Body of pancreas (tissue), 4 donors: ENCODE measurements around the gene DYSF. TPM values are rescaled to one million over a fixed set of nuclear protein-coding genes. Genes with fewer than 3 reads are reported as not detected.

ENCODE experiments used
- ATAC-seq: fragments of 150-250 bp; one replicate; pipeline ENCODE4 v1.9.1; 2016
- DNase-seq, 4 donors: peaks; one replicate each; pipeline ENCODE4 v3.0.0-alpha.2; 2019
- H3K27ac ChIP-seq, 4 donors: fragments of 200-600 bp; sonication (generic); 1 replicate in 3 of 4; 2 replicates in 1 of 4; pipeline versions ENCODE4 v1.5.1 to v1.6.1; 2016 to 2019; ENCODE audit warnings: mild to moderate bottlenecking in 1 of 4, mixed read lengths in 1 of 4, moderate library complexity in 1 of 4
- H3K27me3 ChIP-seq, 2 donors: fragments of 200-600 bp; sonication (generic); one replicate each; pipeline ENCODE4 v1.6.0; 2016; ENCODE audit warnings: mild to moderate bottlenecking in 1 of 2
- H3K36me3 ChIP-seq, 2 donors: fragments of 200-600 bp; sonication (generic); replicated peaks in 1 of 2; 2 replicates each; pipeline ENCODE4 v1.5.1; 2016; ENCODE audit warnings: low read depth in 2 of 2; ENCODE audit not compliant: insufficient read depth in 1 of 2
- H3K4me1 ChIP-seq: fragments of 200-600 bp; sonication (generic); one replicate; pipeline ENCODE4 v1.6.0; 2016
- H3K4me3 ChIP-seq, 2 donors: fragments of 200-600 bp; sonication (generic); 1 replicate in 1 of 2; 2 replicates in 1 of 2; pipeline ENCODE4 v1.5.1; 2016 to 2019
- H3K9me3 ChIP-seq, 3 donors: fragments of 200-600 bp; sonication (generic); 1 replicate in 2 of 3; 2 replicates in 1 of 3; pipeline ENCODE4 v1.5.1; 2016
- POLR2A ChIP-seq, 3 donors: fragments of 450-650 bp; IDR thresholded peaks; one replicate each; pipeline ENCODE4 v1.6.1; 2016; ENCODE audit warnings: antibody characterized with exemption in 3 of 3, mild to moderate bottlenecking in 2 of 3
- WGBS, 2 donors: methylation state at CpG; one replicate each; pipeline ENCODE4 v1.1.5; 2017; 5-methylcytosine and 5-hydroxymethylcytosine counted together
- intact Hi-C: fragments of 100-400 bp; cut with DNase I; formaldehyde crosslinking; loops from one replicate; pipeline ENCODE4 v1.15.1; 2023
- total RNA-seq, 2 donors: library from RNA; depleted of rRNA; stranded (reverse); fragments of >200 nt; gene quantifications; one replicate each; pipeline ENCODE4 v1.1.0, GENCODE V29; 2016
- TF ChIP-seq, protein P1 (sequence below), 7 experiments: fragments of 450-650 bp in 4 of 7; fragments of 200-600 bp in 3 of 7; sonication (generic) in 3 of 7; IDR thresholded peaks; one replicate each; pipeline ENCODE4 v1.5.1; 2016 to 2019; ENCODE audit warnings: antibody characterized with exemption in 7 of 7

DYSF gene
- total RNA-seq, 2 donors from 2014 or later, result 3.1 to 10.9 TPM

GRCh38 chr2:71536226-71536671 is 82.9 kb downstream of the DYSF start:
- TF ChIP-seq, protein P1, sequence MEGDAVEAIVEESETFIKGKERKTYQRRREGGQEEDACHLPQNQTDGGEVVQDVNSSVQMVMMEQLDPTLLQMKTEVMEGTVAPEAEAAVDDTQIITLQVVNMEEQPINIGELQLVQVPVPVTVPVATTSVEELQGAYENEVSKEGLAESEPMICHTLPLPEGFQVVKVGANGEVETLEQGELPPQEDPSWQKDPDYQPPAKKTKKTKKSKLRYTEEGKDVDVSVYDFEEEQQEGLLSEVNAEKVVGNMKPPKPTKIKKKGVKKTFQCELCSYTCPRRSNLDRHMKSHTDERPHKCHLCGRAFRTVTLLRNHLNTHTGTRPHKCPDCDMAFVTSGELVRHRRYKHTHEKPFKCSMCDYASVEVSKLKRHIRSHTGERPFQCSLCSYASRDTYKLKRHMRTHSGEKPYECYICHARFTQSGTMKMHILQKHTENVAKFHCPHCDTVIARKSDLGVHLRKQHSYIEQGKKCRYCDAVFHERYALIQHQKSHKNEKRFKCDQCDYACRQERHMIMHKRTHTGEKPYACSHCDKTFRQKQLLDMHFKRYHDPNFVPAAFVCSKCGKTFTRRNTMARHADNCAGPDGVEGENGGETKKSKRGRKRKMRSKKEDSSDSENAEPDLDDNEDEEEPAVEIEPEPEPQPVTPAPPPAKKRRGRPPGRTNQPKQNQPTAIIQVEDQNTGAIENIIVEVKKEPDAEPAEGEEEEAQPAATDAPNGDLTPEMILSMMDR (IDR thresholded peaks at IDR 0.05), result no peak
- no peak for TF ChIP-seq POLR2A (IDR thresholded peaks at IDR 0.05)
- no peak overlapping the region for H3K4me3 ChIP-seq
- ATAC-seq (no peak), DNase-seq (no peak)
- no peak overlapping the region for H3K27ac ChIP-seq
- WGBS, 2 donors, result 86 to 88% methylated on average over 18 of the region's 18 CpGs
- intact Hi-C loops, result no loop called here
- H3K9me3 ChIP-seq, result no peaks in the 10 kb centered on the region
- H3K36me3 ChIP-seq, result no peaks in the 10 kb centered on the region
- H3K4me1 ChIP-seq, result no peaks in the 10 kb centered on the region
- H3K27me3 ChIP-seq, result no peaks in the 10 kb centered on the region

DNA sequence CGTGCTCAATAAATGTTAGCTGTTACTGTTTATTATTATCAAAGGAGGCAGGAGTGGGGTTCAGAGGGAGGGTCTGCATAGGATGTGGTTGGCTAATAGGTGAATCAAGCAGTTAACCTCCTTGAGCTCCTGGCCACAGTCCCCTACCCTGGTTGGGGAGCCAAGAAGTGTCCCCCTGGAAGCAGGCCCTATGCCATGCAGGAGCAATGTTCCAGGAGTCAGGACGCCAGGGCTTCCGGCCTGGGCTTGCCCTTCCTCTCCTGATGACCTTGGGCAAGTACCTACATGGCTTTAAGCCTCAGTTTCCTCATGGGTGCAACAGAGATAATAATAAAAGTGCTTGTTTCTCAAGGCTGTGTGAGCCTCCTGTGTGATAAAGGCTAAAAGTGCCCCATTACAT is 84.9 kb downstream of the DYSF start:
- 78 to 86% methylated on average over 2 to 3 of the region's 3 CpGs for WGBS, 2 donors
- ATAC-seq (no peak), DNase-seq (no peak)

DNA sequence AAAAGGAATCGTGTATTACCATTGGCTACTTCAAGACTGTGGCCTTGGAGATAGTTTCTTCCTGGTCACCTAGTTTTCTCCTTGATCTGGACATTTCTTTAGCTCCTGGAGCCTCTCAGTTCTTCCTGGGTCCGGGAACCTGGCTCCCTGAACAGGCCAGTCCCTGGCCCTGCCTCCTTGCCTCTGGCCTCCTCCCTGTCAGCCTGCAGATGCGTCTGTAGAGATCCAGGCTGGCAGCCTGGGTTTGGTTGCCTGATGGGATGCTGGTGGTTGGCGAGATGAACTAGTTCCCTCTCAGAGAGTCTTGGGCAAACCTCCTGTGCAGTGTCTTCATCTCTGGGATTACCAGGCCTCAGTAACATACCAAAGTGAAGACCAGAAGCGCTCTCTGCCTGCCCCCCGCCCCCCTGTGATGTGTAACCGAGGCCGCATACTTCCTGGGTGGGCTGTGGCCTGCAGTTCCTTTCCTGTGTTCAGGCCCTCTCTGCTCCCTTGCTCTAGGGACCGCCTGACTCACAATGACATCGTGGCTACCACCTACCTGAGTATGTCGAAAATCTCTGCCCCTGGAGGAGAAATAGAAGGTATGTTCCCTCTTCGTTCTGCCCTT is 85.4 kb downstream of the DYSF start:
- DNase-seq, result no peak
- intact Hi-C loops, result no loop called here
- H3K36me3 ChIP-seq, result no peaks in the 10 kb centered on the region
- no peak overlapping the region for H3K27ac ChIP-seq
- no peak for ATAC-seq
- no peaks in the 10 kb centered on the region for H3K27me3 ChIP-seq
- no peaks in the 10 kb centered on the region for H3K4me1 ChIP-seq
- WGBS, 2 donors, result 74 to 80% methylated on average over 7 to 12 of the region's 12 CpGs
- TF ChIP-seq, protein P1 (IDR thresholded peaks at IDR 0.05), result no peak
- no peak for TF ChIP-seq POLR2A (IDR thresholded peaks at IDR 0.05)
- no peaks in the 10 kb centered on the region for H3K9me3 ChIP-seq
- H3K4me3 ChIP-seq, result no peak overlapping the region

More for the DNA sequence above, 84.9 kb downstream of the DYSF start:
- intact Hi-C loops, result no loop called here
- H3K4me1 ChIP-seq, result no peaks in the 10 kb centered on the region
- H3K4me3 ChIP-seq, result no peak overlapping the region
- H3K27me3 ChIP-seq, result no peaks in the 10 kb centered on the region
- no peaks in the 10 kb centered on the region for H3K9me3 ChIP-seq
- TF ChIP-seq, protein P1 (IDR thresholded peaks at IDR 0.05), result no peak
- TF ChIP-seq POLR2A (IDR thresholded peaks at IDR 0.05), result no peak
- no peaks in the 10 kb centered on the region for H3K36me3 ChIP-seq
- H3K27ac ChIP-seq, result no peak overlapping the region

DNA sequence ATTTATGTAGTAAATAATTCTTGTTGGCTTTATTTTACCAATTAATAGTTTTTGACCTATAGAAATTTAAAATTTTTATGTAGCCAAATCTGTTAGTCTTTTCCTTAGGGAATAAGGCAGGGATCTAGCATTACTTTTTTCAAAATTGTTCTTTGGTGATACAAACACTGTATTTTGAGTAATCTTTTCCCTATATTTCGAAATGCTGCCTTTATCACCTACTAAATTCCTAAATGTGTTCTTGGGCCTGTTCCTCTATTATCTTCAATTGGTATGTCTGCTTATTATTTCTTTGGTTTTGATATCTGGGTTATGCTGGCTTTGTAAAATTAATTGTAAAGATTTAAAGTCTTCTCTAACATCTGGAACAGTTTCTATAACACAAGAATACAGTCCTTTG is 87.5 kb downstream of the DYSF start:
- Histone ChIP-seq H3K27me3 (no peaks in the 10 kb centered on the region), H3K9me3 (no peaks in the 10 kb centered on the region), H3K27ac (no peak overlapping the region), H3K4me1 (peaks cover 9% of the 10 kb centered on the region), H3K4me3 (no peak overlapping the region), H3K36me3 (no peaks in the 10 kb centered on the region)
- 67 to 82% methylated on average over 1 of the region's 1 CpG for WGBS, 2 donors
- intact Hi-C loops, result no loop called here
- no peak for TF ChIP-seq POLR2A (IDR thresholded peaks at IDR 0.05)
- TF ChIP-seq, protein P1 (IDR thresholded peaks at IDR 0.05), result no peak
- DNase-seq (no peak), ATAC-seq (no peak)
